Right atrium auricular region (tissue), 2 donors: ENCODE measurements around the gene SFXN4. TPM values are rescaled to one million over a fixed set of nuclear protein-coding genes. Genes with fewer than 3 reads are reported as not detected.

ENCODE experiments used
- DNase-seq: peaks from one replicate; pipeline ENCODE4 v3.0.0-alpha.2; 2019; ENCODE audit warnings: low spot score
- H3K27ac ChIP-seq, 2 donors: fragments of 200-600 bp; sonication (generic); 1 replicate in 1 of 2; 2 replicates in 1 of 2; pipeline ENCODE4 v1.5.1; 2016 to 2019
- H3K27me3 ChIP-seq, 2 donors: fragments of 200-600 bp; sonication (generic); one replicate each; pipeline versions ENCODE4 v1.5.1 to v1.6.0; 2017 to 2019
- H3K36me3 ChIP-seq: fragments of 200-600 bp; sonication (generic); one replicate; pipeline ENCODE4 v1.5.1; 2016
- H3K4me1 ChIP-seq, 2 donors: fragments of 200-600 bp; sonication (generic); one replicate each; pipeline versions ENCODE4 v1.5.1 to v1.6.0; 2017 to 2019
- H3K4me3 ChIP-seq, 2 donors: fragments of 200-600 bp; sonication (generic); 1 replicate in 1 of 2; 2 replicates in 1 of 2; pipeline ENCODE4 v1.5.1; 2017 to 2019; ENCODE audit warnings: mild to moderate bottlenecking in 1 of 2, moderate library complexity in 1 of 2
- H3K9me3 ChIP-seq, 2 donors: fragments of 200-600 bp; sonication (generic); one replicate each; pipeline ENCODE4 v1.5.1; 2019
- CTCF ChIP-seq, 2 donors: fragments of 200-600 bp; sonication (generic); IDR thresholded peaks; one replicate each; pipeline ENCODE4 v1.5.1; 2019; ENCODE audit warnings: antibody characterized with exemption in 2 of 2
- total RNA-seq, 2 donors: library from RNA; depleted of rRNA; stranded (reverse); fragments of >200 nt; gene quantifications; one replicate each; pipeline ENCODE4 v1.1.0, GENCODE V29; 2016

The SFXN4 gene, protein sequence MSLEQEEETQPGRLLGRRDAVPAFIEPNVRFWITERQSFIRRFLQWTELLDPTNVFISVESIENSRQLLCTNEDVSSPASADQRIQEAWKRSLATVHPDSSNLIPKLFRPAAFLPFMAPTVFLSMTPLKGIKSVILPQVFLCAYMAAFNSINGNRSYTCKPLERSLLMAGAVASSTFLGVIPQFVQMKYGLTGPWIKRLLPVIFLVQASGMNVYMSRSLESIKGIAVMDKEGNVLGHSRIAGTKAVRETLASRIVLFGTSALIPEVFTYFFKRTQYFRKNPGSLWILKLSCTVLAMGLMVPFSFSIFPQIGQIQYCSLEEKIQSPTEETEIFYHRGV
- 10 to 100 TPM; 31.3 to 49.6 TPM for total RNA-seq

GRCh38 chr10:119165171-119166117 lies at the start of gene SFXN4:
Gene SFXN4 (minus strand): TSS chr10:119165714. CDS start chr10:119165647, 67 bp downstream.
- peak; percentile 70 for DNase-seq
- TF ChIP-seq CTCF (IDR thresholded peaks at IDR 0.05), result peak in 1 of 2 donors; percentile 17
- H3K27me3 ChIP-seq, result no peaks in the 10 kb centered on the region
- H3K36me3 ChIP-seq, result peaks cover 40% of the 10 kb centered on the region
- H3K4me3 ChIP-seq, result peak within 1 kb of the TSS; percentile 67 to 73
- peaks cover 0 to 18% of the 10 kb centered on the region in 2 donors for H3K4me1 ChIP-seq
- no peaks in the 10 kb centered on the region for H3K9me3 ChIP-seq
- peak within 1 kb of the TSS; percentile 87 to 92 for H3K27ac ChIP-seq

- Histone ChIP-seq H3K4me1 (peaks cover 0 to 63% of the 10 kb centered on the region in 2 donors), H3K9me3 (no peaks in the 10 kb centered on the region), H3K27me3 (no peaks in the 10 kb centered on the region), H3K27ac (peak overlapping the region; percentile 98), H3K36me3 (no peaks in the 10 kb centered on the region), H3K4me3 (peak overlapping the region in 1 of 2 donors; percentile 15)
- TF ChIP-seq CTCF (IDR thresholded peaks at IDR 0.05), result no peak
- no peak for DNase-seq
These were observed 46.3 kb upstream of the SFXN4 start for GRCh38 chr10:119211625-119212441.

DNA sequence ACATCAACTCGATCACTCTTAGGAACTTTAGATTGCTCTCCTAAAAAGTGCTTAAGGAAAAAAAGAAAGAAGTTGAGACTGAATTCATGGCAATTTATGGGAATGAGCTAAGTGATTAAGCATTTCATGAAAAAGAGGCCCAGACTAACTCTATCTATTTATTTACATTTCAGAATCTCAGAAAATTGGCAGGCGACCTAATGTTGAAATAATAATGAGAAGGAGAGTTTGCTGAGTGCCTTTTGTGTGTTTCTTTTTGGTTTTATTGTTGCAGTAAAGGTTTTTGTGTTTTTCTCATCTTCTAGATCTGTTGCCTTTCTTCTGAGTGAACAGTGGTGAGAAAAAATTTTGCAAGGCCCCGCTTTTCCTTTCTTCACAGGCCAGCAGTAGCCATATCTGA lies 45.7 kb upstream of the SFXN4 start:
- peaks cover 0 to 63% of the 10 kb centered on the region in 2 donors for H3K4me1 ChIP-seq
- H3K27ac ChIP-seq, result peak overlapping the region; percentile 98
- no peak for DNase-seq
- H3K36me3 ChIP-seq, result no peaks in the 10 kb centered on the region
- H3K4me3 ChIP-seq, result no peak overlapping the region
- H3K27me3 ChIP-seq, result no peaks in the 10 kb centered on the region
- TF ChIP-seq CTCF (IDR thresholded peaks at IDR 0.05), result no peak
- H3K9me3 ChIP-seq, result no peaks in the 10 kb centered on the region

DNA sequence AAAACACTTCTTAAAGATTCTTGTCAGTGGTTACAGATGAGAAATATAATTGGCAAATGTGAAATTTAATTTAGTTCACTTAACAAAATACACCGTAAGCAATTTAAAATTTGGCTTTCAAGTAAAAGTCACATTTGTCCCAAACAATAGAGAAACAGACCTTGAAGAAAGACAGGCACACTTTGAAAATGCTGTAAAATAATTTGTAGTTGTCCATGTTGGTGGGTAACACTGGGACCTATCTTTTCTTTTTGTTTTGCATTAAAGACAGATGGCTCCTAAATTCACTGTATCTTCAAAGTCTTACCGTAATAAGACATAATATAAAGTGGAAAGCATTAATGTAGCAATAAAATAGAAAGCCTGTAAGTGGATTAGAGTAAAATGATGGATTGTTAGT lies 45.1 kb upstream of the SFXN4 start:
- no peak for TF ChIP-seq CTCF (IDR thresholded peaks at IDR 0.05)
- Histone ChIP-seq H3K9me3 (no peaks in the 10 kb centered on the region), H3K27ac (peak overlapping the region; percentile 98), H3K27me3 (no peaks in the 10 kb centered on the region), H3K4me1 (peaks cover 0 to 66% of the 10 kb centered on the region in 2 donors), H3K4me3 (no peak overlapping the region), H3K36me3 (no peaks in the 10 kb centered on the region)
- no peak for DNase-seq

- Histone ChIP-seq H3K36me3 (no peaks in the 10 kb centered on the region), H3K4me3 (peak overlapping the region; percentile 91 to 97), H3K27ac (peak overlapping the region; percentile 98), H3K9me3 (no peaks in the 10 kb centered on the region), H3K27me3 (no peaks in the 10 kb centered on the region), H3K4me1 (peaks cover 0 to 63% of the 10 kb centered on the region in 2 donors)
- TF ChIP-seq CTCF (IDR thresholded peaks at IDR 0.05), result peak in 1 of 2 donors; percentile 36
- DNase-seq, result no peak
These were observed 44.3 kb upstream of the SFXN4 start for GRCh38 chr10:119209736-119210355.
